ENCODE measurements around the gene DNAJC15.

DNA sequence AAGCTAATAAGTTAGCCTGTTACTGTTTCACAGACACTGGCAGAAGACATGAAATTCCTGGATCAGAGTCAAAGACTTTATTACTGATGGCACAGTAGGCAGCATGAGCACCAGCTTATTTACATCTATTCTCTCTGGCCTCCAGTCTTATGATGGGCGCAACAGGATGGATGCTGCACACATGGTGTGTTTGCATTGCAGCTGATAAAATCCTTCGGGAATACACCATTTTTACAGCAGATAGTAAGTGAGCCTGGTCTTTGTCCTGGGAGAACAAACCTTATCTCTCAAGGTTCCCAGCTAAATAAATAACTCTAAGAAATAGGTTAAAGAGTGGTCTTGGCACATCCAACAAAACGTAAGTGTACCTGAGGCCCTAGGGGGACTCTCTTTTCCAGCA, 47.3 kb upstream of the DNAJC15 start:
- TF ChIP-seq, protein P1, sequence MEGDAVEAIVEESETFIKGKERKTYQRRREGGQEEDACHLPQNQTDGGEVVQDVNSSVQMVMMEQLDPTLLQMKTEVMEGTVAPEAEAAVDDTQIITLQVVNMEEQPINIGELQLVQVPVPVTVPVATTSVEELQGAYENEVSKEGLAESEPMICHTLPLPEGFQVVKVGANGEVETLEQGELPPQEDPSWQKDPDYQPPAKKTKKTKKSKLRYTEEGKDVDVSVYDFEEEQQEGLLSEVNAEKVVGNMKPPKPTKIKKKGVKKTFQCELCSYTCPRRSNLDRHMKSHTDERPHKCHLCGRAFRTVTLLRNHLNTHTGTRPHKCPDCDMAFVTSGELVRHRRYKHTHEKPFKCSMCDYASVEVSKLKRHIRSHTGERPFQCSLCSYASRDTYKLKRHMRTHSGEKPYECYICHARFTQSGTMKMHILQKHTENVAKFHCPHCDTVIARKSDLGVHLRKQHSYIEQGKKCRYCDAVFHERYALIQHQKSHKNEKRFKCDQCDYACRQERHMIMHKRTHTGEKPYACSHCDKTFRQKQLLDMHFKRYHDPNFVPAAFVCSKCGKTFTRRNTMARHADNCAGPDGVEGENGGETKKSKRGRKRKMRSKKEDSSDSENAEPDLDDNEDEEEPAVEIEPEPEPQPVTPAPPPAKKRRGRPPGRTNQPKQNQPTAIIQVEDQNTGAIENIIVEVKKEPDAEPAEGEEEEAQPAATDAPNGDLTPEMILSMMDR (conservative IDR thresholded peaks at IDR 0.05 in 1 of 2, IDR thresholded peaks at IDR 0.05 in 1 of 2; ENCODE audit: low read depth in 1 of 2, low read length in 2 of 2) = no peak
- no peak for TF ChIP-seq EZH2 (IDR thresholded peaks at IDR 0.05; ENCODE audit: low read length, missing control alignments)

Data from fibroblast of lung (primary cell).